DOHH2 (cell line): ENCODE data around the gene KLF4.

Source experiments
- CTCF ChIP-seq: fragments of 200-600 bp; sonication (generic); IDR thresholded peaks from one replicate; pipeline ENCODE4 v1.5.1; 2014; ENCODE audit warnings: antibody characterized with exemption, mild to moderate bottlenecking, low read depth, low read length; ENCODE audit not compliant: poor library complexity, severe bottlenecking
- EZH2phosphoT487 ChIP-seq: fragments of 200-600 bp; sonication (generic); IDR thresholded peaks from 2 replicates; pipeline ENCODE4 v1.6.1; 2017; ENCODE audit warnings: borderline replicate concordance, mild to moderate bottlenecking, antibody characterized with exemption, low read length, moderate library complexity, mixed read lengths

- TF ChIP-seq CTCF (no peak), EZH2phosphoT487 (no peak)
Observed at GRCh38 chr9:107447834-107448233, 41.7 kb downstream of the KLF4 start.
